Uterus (tissue), 4 donors: ENCODE results near the gene ECE2. TPM values are rescaled to one million over a fixed set of nuclear protein-coding genes. Genes with fewer than 3 reads are reported as not detected.

Experiments used
- DNase-seq, 2 donors: peaks; one replicate each; pipeline ENCODE4 v3.0.0-alpha.2; 2019 to 2020
- H3K27ac ChIP-seq, 2 donors: fragments of 200-600 bp; sonication (generic); 1 replicate in 1 of 2; 2 replicates in 1 of 2; pipeline ENCODE4 v1.5.1; 2016 to 2018
- H3K27me3 ChIP-seq, 2 donors: fragments of 200-600 bp; sonication (generic); one replicate each; pipeline ENCODE4 v1.5.1; 2018 to 2019; ENCODE audit warnings: control low read depth in 1 of 2
- H3K36me3 ChIP-seq, 2 donors: fragments of 200-600 bp; sonication (generic); one replicate each; pipeline ENCODE4 v1.5.1; 2019; ENCODE audit warnings: control low read depth in 1 of 2
- H3K4me1 ChIP-seq, 2 donors: fragments of 200-600 bp; sonication (generic); one replicate each; pipeline ENCODE4 v1.5.1; 2018 to 2019; ENCODE audit warnings: control low read depth in 1 of 2
- H3K4me3 ChIP-seq, 2 donors: fragments of 200-600 bp; sonication (generic); 1 replicate in 1 of 2; 2 replicates in 1 of 2; pipeline ENCODE4 v1.5.1; 2018 to 2019; ENCODE audit warnings: mild to moderate bottlenecking in 1 of 2
- H3K9me3 ChIP-seq, 2 donors: fragments of 200-600 bp; sonication (generic); one replicate each; pipeline ENCODE4 v1.5.1; 2019; ENCODE audit warnings: control low read depth in 1 of 2
- CTCF ChIP-seq, 4 experiments: fragments of 200-600 bp in 2 of 4; fragments of 450-650 bp in 2 of 4; sonication (generic) in 2 of 4; IDR thresholded peaks; one replicate each; pipeline ENCODE4 v1.5.1; 2016 to 2019; ENCODE audit warnings: antibody characterized with exemption in 4 of 4, mild to moderate bottlenecking in 2 of 4, moderate library complexity in 1 of 4
- POLR2A ChIP-seq, 2 donors: fragments of 450-650 bp; IDR thresholded peaks; one replicate each; pipeline ENCODE4 v1.6.1; 2016; ENCODE audit warnings: antibody characterized with exemption in 2 of 2, mild to moderate bottlenecking in 1 of 2, moderate library complexity in 1 of 2
- intact Hi-C: fragments of 100-400 bp; cut with DNase I; formaldehyde crosslinking; loops from one replicate; pipeline ENCODE4 v1.15.1; 2023; ENCODE audit warnings: low total_unique reads
- total RNA-seq, 4 donors: library from RNA; depleted of rRNA in 3 of 4; stranded (reverse); fragments of >200 nt in 3 of 4; gene quantifications; one replicate each; pipeline versions ENCODE4 v1.1.0 to v1.2.4, GENCODE V29; 2014 to 2023
- donor health status: DM: yes; HTN: yes; CAD: no.

Gene ECE2
- total RNA-seq, 4 donors from 2014 or later: not detected

- no peak overlapping the region for H3K4me3 ChIP-seq
- H3K4me1 ChIP-seq: no peaks in the 10 kb centered on the region
- H3K9me3 ChIP-seq: no peaks in the 10 kb centered on the region
- no peak overlapping the region for H3K27ac ChIP-seq
- DNase-seq: no peak
- TF ChIP-seq POLR2A (IDR thresholded peaks at IDR 0.05): no peak
- TF ChIP-seq CTCF (IDR thresholded peaks at IDR 0.05): no peak
- H3K36me3 ChIP-seq: no peaks in the 10 kb centered on the region
- intact Hi-C loops: no loop called here
- peaks cover 0 to under 1% of the 10 kb centered on the region in 2 donors for H3K27me3 ChIP-seq
Observed at GRCh38 chr3:184237211-184237610, 38.6 kb upstream of the ECE2 start.

- Histone ChIP-seq H3K4me1 (no peaks in the 10 kb centered on the region), H3K4me3 (no peak overlapping the region), H3K9me3 (no peaks in the 10 kb centered on the region), H3K27me3 (no peaks in the 10 kb centered on the region), H3K36me3 (no peaks in the 10 kb centered on the region), H3K27ac (no peak overlapping the region)
- TF ChIP-seq CTCF (IDR thresholded peaks at IDR 0.05) (no peak), POLR2A (IDR thresholded peaks at IDR 0.05) (no peak)
- no peak for DNase-seq
- intact Hi-C loops: no loop called here
Observed at GRCh38 chr3:184237807-184238206, 38.0 kb upstream of the ECE2 start.

GRCh38 chr3:184238246-184238818 is 37.5 kb upstream of the ECE2 start:
- Histone ChIP-seq H3K36me3 (no peaks in the 10 kb centered on the region), H3K4me3 (no peak overlapping the region), H3K27me3 (no peaks in the 10 kb centered on the region), H3K27ac (no peak overlapping the region), H3K4me1 (no peaks in the 10 kb centered on the region), H3K9me3 (no peaks in the 10 kb centered on the region)
- TF ChIP-seq POLR2A (IDR thresholded peaks at IDR 0.05) (no peak), CTCF (IDR thresholded peaks at IDR 0.05) (no peak)
- intact Hi-C loops: no loop called here
- no peak for DNase-seq

- no peaks in the 10 kb centered on the region for H3K36me3 ChIP-seq
- no peaks in the 10 kb centered on the region for H3K27me3 ChIP-seq
- intact Hi-C loops: no loop called here
- TF ChIP-seq CTCF (IDR thresholded peaks at IDR 0.05) (no peak), POLR2A (IDR thresholded peaks at IDR 0.05) (no peak)
- H3K27ac ChIP-seq: no peak overlapping the region
- no peaks in the 10 kb centered on the region for H3K4me1 ChIP-seq
- H3K9me3 ChIP-seq: no peaks in the 10 kb centered on the region
- DNase-seq: no peak
- H3K4me3 ChIP-seq: no peak overlapping the region
Observed at GRCh38 chr3:184239221-184239620, 36.6 kb upstream of the ECE2 start.

- intact Hi-C loops: no loop called here
- Histone ChIP-seq H3K27ac (no peak overlapping the region), H3K4me3 (no peak overlapping the region), H3K36me3 (no peaks in the 10 kb centered on the region), H3K4me1 (no peaks in the 10 kb centered on the region), H3K9me3 (no peaks in the 10 kb centered on the region), H3K27me3 (no peaks in the 10 kb centered on the region)
- no peak for DNase-seq
- TF ChIP-seq CTCF (IDR thresholded peaks at IDR 0.05) (no peak), POLR2A (IDR thresholded peaks at IDR 0.05) (no peak)
Observed at GRCh38 chr3:184239708-184240107, 36.1 kb upstream of the ECE2 start.
